Adipocyte (in vitro differentiated cells): ENCODE data around the gene ATP8B4.

Experiments used
- DNase-seq: peaks from one replicate; pipeline ENCODE4 v3.0.0-alpha.2; 2015; ENCODE audit warnings: low read depth
- H3K27me3 ChIP-seq: replicated peaks from 2 replicates; pipeline ENCODE4 v1.7.0; 2013; ENCODE audit warnings: mild to moderate bottlenecking, low read length, moderate library complexity; ENCODE audit not compliant: control insufficient read depth, insufficient read depth
- H3K36me3 ChIP-seq: 2 replicates; pipeline ENCODE4 v1.7.0; 2013; ENCODE audit warnings: low read length, mild to moderate bottlenecking, moderate library complexity; ENCODE audit not compliant: control insufficient read depth, insufficient read depth, severe bottlenecking
- H3K4me1 ChIP-seq: 2 replicates; pipeline ENCODE4 v1.7.0; 2013; ENCODE audit warnings: mild to moderate bottlenecking, low read length, moderate library complexity; ENCODE audit not compliant: control insufficient read depth, insufficient read depth
- H3K4me3 ChIP-seq: 2 replicates; pipeline ENCODE4 v1.7.0; 2013; ENCODE audit warnings: mild to moderate bottlenecking, low read length, moderate library complexity
- H3K9ac ChIP-seq: 2 replicates; pipeline ENCODE4 v1.7.0; 2013; ENCODE audit warnings: mild to moderate bottlenecking, low read length, moderate library complexity
- H3K9me3 ChIP-seq: 2 replicates; pipeline ENCODE4 v1.7.0; 2013; ENCODE audit warnings: mild to moderate bottlenecking, low read length, moderate library complexity; ENCODE audit not compliant: control insufficient read depth

ATP8B4 gene

DNA sequence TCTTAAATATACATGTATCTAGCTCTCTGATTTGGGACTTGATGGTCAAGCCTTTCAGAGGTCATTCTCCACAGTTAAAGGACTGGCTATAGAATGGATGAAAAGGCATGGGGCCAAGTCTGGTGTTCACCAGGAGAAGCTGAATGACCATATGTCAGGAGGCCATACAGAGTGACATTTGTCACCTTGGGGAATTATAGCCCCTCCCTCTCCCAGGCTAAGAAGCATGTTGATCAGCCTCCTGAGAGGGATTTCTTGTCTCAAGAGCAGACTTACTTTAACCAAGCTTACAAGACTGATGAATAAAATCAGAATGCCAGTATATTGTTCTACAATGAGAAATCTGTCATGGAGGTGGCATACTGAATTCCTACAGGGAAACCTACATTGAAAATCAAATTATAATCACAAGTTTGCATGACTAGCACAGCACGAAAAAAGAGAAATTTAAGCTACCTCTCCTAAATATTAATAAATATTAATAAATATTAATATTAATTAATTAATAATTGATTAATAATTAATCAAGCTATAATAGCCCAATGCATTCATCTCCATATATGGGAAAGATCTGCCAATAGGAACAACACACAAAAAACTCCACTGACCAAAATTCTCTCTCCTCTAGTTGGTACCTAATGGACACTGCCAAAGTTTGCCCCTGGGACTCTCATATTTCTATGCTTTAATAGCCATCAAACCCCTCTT lies 47.3 kb downstream of the ATP8B4 start:
- Histone ChIP-seq H3K4me3 (no peak overlapping the region), H3K9me3 (no peaks in the 10 kb centered on the region), H3K27me3 (no peaks in the 10 kb centered on the region), H3K36me3 (no peaks in the 10 kb centered on the region), H3K4me1 (no peaks in the 10 kb centered on the region), H3K9ac (no peak overlapping the region)
- no peak for DNase-seq

DNA sequence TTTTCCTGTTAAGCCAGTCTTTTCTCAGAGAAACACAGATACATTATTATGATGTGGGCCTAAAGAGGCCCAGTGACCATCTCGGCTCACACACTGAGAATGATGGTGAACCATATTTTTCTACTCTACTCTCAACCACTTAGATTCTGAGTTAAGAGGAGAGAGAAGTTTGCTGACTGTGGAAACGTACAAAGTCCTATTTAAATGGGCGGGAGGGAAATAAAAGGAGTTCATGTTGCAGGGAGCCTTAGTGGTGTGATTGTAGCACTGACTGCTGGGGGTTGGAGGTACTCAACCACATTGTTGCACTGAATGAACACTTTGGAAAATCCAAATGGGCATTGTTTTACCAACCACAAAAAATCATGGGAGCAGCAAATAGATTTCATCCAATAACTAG lies 51.0 kb downstream of the ATP8B4 start:
- no peak overlapping the region for H3K9ac ChIP-seq
- H3K4me1 ChIP-seq, result peaks cover 10% of the 10 kb centered on the region
- no peaks in the 10 kb centered on the region for H3K36me3 ChIP-seq
- DNase-seq, result no peak
- no peaks in the 10 kb centered on the region for H3K9me3 ChIP-seq
- no peaks in the 10 kb centered on the region for H3K27me3 ChIP-seq
- H3K4me3 ChIP-seq, result no peak overlapping the region

DNA sequence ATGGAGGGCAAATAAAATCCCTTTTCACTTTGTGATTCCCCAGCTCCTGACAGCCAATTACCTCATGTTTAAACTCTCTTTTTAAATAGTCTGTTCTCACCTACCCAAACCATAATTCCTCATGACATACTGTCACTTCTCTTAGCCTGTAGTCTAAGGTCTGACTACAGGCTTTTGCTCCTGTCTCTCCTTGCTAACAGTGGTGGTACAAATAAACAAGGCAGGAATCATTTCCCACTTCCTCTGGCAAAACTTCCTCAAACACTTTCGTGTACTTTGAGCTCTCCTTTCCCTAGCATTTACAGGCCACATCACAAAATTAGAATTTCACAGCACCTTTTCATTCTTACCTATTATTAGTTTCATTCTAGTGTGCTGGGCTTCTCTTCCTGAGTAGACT lies 51.8 kb downstream of the ATP8B4 start:
- DNase-seq, result no peak

DNA sequence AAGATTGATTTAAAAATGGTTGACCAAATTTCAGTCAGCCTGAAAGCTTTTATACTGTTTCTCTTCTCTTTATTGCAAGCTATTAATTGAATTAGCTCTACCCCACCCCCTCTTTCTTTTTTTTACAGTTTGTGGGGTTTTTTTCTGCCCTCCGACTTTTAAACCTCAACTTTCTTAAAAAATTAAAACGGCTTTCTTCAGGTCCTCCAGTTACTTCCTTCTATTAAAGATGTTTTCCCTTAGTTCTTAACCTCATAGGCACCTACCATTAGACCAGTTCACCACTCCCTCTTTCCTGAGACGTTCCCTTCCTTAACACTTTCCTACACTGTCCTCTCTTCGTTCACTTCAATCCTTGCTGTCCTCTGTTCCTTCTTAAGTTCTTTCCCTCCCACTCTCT lies 52.4 kb downstream of the ATP8B4 start:
- Histone ChIP-seq H3K27me3 (no peaks in the 10 kb centered on the region), H3K4me3 (no peak overlapping the region), H3K4me1 (peaks cover 10% of the 10 kb centered on the region), H3K9ac (no peak overlapping the region), H3K9me3 (no peaks in the 10 kb centered on the region), H3K36me3 (no peaks in the 10 kb centered on the region)
- no peak for DNase-seq

More for the DNA sequence above, 51.8 kb downstream of the ATP8B4 start:
- Histone ChIP-seq H3K9ac (no peak overlapping the region), H3K27me3 (no peaks in the 10 kb centered on the region), H3K4me3 (no peak overlapping the region), H3K4me1 (peaks cover 10% of the 10 kb centered on the region), H3K36me3 (no peaks in the 10 kb centered on the region), H3K9me3 (no peaks in the 10 kb centered on the region)

DNA sequence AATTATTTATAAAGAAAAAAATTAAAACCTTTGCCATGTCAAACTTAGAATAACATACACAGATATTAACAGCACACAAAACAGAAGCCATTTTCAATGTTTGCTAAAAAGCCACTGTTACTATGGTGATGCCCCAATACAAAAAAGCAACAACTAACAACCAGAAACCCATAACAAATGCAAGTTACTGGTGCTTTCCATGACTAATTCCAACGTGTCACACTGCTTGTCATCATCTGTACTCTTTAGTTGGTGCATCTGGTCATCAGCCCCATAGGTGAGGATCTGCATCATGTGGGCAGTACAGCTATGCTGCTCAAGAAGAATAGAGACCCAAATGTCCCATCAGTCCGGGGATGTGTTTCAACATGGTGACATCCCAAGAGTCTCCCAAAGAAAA lies 52.8 kb downstream of the ATP8B4 start:
- Histone ChIP-seq H3K36me3 (no peaks in the 10 kb centered on the region), H3K4me3 (no peak overlapping the region), H3K4me1 (peaks cover 10% of the 10 kb centered on the region), H3K27me3 (no peaks in the 10 kb centered on the region), H3K9me3 (no peaks in the 10 kb centered on the region), H3K9ac (no peak overlapping the region)
- DNase-seq, result no peak

DNA sequence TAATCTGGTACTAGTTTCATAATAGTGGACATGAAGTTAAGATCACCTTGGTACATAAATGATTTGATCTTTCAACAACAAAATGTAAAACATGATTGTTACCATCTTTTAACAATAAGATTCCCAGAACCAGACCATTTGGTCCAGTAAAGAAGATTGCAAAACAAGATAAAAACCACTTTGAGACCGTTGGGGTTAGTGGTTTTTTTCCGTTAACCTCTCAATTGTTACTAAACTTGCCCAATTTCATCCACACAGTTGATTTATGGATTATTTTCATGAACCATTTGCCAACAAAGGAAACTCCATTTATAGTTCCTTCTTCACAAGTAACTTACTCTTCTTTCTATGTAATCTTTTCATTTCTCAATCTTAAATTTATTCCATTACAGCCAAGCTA lies 53.8 kb downstream of the ATP8B4 start:
- H3K9me3 ChIP-seq, result no peaks in the 10 kb centered on the region
- H3K27me3 ChIP-seq, result no peaks in the 10 kb centered on the region
- no peak overlapping the region for H3K4me3 ChIP-seq
- H3K36me3 ChIP-seq, result no peaks in the 10 kb centered on the region
- no peak for DNase-seq
- peaks cover 14% of the 10 kb centered on the region for H3K4me1 ChIP-seq
- peak overlapping the region; percentile 19 for H3K9ac ChIP-seq

DNA sequence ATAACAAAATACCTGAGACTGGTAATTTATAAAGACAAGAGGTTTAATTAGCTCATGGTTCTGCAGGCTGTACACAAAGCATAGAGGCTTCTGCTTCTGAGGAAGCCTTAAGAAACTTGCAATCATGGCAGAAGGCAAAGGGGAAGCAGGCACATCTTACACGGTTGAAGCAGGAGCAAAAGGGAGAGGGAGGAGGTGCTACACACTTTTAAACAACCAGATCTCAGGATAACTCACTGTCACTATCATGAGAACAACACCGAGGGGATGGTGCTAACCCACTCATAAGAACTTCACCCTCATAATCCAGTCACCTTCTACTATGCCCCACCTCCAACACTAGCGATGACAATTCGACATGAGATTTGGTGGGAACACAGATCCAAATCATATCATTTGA lies 54.4 kb downstream of the ATP8B4 start:
- H3K9me3 ChIP-seq, result no peaks in the 10 kb centered on the region
- H3K4me1 ChIP-seq, result peaks cover 20% of the 10 kb centered on the region
- no peaks in the 10 kb centered on the region for H3K27me3 ChIP-seq
- DNase-seq, result no peak
- no peak overlapping the region for H3K4me3 ChIP-seq
- peak overlapping the region; percentile 19 for H3K9ac ChIP-seq
- H3K36me3 ChIP-seq, result no peaks in the 10 kb centered on the region

DNA sequence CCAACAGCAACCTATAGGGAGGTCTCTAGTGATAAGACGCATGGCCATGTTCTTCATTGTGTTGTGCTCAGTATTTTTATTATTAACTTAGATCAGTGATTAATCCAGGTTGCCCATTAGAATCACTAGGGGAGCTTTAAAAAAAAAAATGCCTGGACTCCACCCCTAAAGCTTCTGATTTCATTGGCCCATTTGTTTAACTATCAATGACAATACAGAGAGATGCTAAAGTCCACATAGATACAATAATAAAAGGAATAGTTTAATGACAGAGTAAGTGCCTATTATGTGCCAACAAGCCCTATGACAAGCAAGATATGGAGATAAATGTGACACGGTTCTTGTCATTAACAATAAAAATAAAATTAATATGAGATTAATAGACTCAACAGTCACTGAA lies 55.8 kb downstream of the ATP8B4 start:
- H3K4me1 ChIP-seq, result peaks cover 32% of the 10 kb centered on the region
- no peaks in the 10 kb centered on the region for H3K9me3 ChIP-seq
- no peak overlapping the region for H3K9ac ChIP-seq
- H3K27me3 ChIP-seq, result no peaks in the 10 kb centered on the region
- H3K4me3 ChIP-seq, result no peak overlapping the region
- no peak for DNase-seq
- no peaks in the 10 kb centered on the region for H3K36me3 ChIP-seq

DNA sequence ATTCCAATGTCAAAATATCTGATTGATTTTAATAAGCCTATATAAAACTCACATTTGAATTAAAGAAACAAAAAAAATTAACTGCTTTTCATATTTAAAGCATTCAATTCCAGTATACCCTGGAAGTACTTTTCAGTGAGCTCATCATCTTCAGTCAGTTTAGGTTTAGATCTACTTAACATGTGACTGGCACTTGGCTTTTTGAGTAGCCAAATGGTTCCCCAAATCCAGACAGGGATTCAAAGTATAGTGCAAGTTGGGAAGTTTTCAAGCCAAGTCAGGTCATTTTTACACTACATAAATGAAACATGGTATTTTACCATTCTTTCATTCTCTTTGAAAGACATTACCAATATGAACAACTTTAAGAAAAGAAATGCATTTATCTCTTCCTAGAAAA lies 57.5 kb downstream of the ATP8B4 start:
- Histone ChIP-seq H3K9ac (no peak overlapping the region), H3K27me3 (no peaks in the 10 kb centered on the region)

DNA sequence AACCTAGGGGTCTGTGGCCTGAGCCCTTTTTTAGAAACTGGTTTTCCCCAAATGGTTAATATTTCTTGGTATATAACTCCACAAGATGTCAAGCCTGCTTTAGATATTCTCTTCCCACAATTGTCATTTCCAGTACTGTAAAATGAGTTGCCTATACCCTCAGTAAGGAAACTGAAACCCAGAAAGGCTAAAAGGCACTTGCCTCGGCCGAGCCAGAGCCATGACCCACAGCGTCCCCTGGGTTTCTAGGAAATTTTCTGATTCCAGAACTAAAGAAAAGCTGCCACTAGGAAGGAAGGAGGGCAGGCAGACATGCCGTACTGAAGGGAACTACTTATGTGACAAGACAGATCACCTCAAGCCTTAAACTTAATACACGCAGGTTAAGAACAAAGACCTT lies 59.1 kb downstream of the ATP8B4 start:
- Histone ChIP-seq H3K9ac (peak overlapping the region; percentile 79), H3K9me3 (no peaks in the 10 kb centered on the region), H3K36me3 (no peaks in the 10 kb centered on the region), H3K27me3 (no peaks in the 10 kb centered on the region), H3K4me1 (peaks cover 48% of the 10 kb centered on the region), H3K4me3 (peak overlapping the region; percentile 72)
- no peak for DNase-seq

More for the DNA sequence above, 57.5 kb downstream of the ATP8B4 start:
- H3K4me1 ChIP-seq, result peaks cover 42% of the 10 kb centered on the region
- no peak overlapping the region for H3K4me3 ChIP-seq
- no peaks in the 10 kb centered on the region for H3K36me3 ChIP-seq
- no peak for DNase-seq
- no peaks in the 10 kb centered on the region for H3K9me3 ChIP-seq

DNA sequence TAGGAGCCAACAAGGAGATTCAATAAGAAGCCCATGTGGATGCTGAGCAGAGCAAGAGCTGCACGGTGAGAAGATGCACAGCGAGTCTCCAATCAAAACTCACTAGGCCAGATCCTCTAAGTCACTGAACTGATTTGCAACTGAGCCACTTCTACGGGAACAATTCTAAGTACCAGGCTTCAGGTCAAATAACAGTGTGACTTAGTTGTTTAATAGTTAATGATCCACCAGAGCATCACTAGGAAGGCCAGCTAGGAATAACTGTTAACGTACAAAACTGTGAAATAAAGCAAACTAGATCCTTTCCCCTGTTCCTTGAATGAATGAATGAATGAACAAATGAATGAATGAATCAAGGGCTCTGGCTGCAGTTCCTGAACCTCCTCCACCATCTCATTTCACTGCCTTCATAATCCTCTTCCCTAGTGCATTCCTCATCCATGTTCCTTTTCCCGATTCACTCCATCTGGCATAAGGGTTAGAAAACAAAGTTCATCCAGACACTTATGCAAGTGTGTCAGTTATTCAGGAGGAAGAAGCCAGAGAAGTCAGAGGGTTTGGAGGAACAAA lies 59.7 kb downstream of the ATP8B4 start:
- Histone ChIP-seq H3K36me3 (no peaks in the 10 kb centered on the region), H3K9me3 (no peaks in the 10 kb centered on the region), H3K27me3 (no peaks in the 10 kb centered on the region), H3K4me1 (peaks cover 48% of the 10 kb centered on the region), H3K4me3 (peak overlapping the region; percentile 72), H3K9ac (peak overlapping the region; percentile 79)
- DNase-seq, result no peak
